Activated effector memory CD4-positive, alpha-beta T cell treated with anti-CD3 and anti-CD28 coated beads, Interleukin-2, amount 50 U/mL, for 16 hours (primary cell): Measurements from ENCODE around the gene HADH.
"Not testable (repeated sequence)": the region's sequence is repeated elsewhere in the genome, so short reads cannot be mapped to it uniquely, and the experiment has no call there.

Experiments used
- DNase-seq: peaks from one replicate; pipeline ENCODE4 v3.0.0-alpha.2; 2020

Gene HADH

GRCh38 chr4:108031427-108032083 lies 41.9 kb downstream of the HADH start:
- DNase-seq = no peak

GRCh38 chr4:108033348-108033747 lies 43.7 kb downstream of the HADH start:
- DNase-seq = no peak

- no peak for DNase-seq
These were observed 44.9 kb downstream of the HADH start for GRCh38 chr4:108034565-108034964.

- DNase-seq = no peak
These were observed 46.0 kb downstream of the HADH start for GRCh38 chr4:108035691-108036090.

- peak; percentile 70 for DNase-seq
These were observed 46.5 kb downstream of the HADH start for GRCh38 chr4:108036213-108036612.

GRCh38 chr4:108037884-108038283 lies 48.2 kb downstream of the HADH start:
- no peak for DNase-seq

- no peak for DNase-seq
These were observed 53.2 kb downstream of the HADH start for GRCh38 chr4:108042927-108043326.

- DNase-seq = no peak
These were observed 53.8 kb downstream of the HADH start for GRCh38 chr4:108043526-108043925.

- no peak for DNase-seq
These were observed 55.4 kb downstream of the HADH start for GRCh38 chr4:108044951-108045686.

- DNase-seq = no peak
These were observed 56.0 kb downstream of the HADH start for GRCh38 chr4:108045687-108046024.

- DNase-seq = no peak
These were observed 57.5 kb downstream of the HADH start for GRCh38 chr4:108047199-108047598.

GRCh38 chr4:108048157-108048556 lies 58.5 kb downstream of the HADH start:
- no peak for DNase-seq

GRCh38 chr4:108048997-108049396 lies 59.3 kb downstream of the HADH start:
- DNase-seq = no peak

- DNase-seq = peak; percentile 78
These were observed 59.7 kb downstream of the HADH start for GRCh38 chr4:108049406-108049805.

- DNase-seq = not testable (repeated sequence)
These were observed 60.8 kb downstream of the HADH start for GRCh38 chr4:108050166-108051111.

GRCh38 chr4:108051343-108051742 lies 61.7 kb downstream of the HADH start:
- DNase-seq = no peak

- no peak for DNase-seq
These were observed 63.0 kb downstream of the HADH start for GRCh38 chr4:108052558-108053120.

GRCh38 chr4:108053251-108053711 lies 63.6 kb downstream of the HADH start:
- no peak for DNase-seq

GRCh38 chr4:108054025-108054638 lies 64.4 kb downstream of the HADH start:
- no peak for DNase-seq

- DNase-seq = no peak
These were observed 66.1 kb downstream of the HADH start for GRCh38 chr4:108055787-108056186.

- no peak for DNase-seq
These were observed 66.7 kb downstream of the HADH start for GRCh38 chr4:108056418-108056817.

GRCh38 chr4:108058685-108059440 lies 69.2 kb downstream of the HADH start:
- DNase-seq = no peak
